ENCODE measurements around the gene RNF34. TPM values are rescaled to one million over a fixed set of nuclear protein-coding genes. Genes with fewer than 3 reads are reported as not detected.

Gene RNF34
- total RNA-seq, 1 experiment from 2014 or later: 53.6 TPM

DNA sequence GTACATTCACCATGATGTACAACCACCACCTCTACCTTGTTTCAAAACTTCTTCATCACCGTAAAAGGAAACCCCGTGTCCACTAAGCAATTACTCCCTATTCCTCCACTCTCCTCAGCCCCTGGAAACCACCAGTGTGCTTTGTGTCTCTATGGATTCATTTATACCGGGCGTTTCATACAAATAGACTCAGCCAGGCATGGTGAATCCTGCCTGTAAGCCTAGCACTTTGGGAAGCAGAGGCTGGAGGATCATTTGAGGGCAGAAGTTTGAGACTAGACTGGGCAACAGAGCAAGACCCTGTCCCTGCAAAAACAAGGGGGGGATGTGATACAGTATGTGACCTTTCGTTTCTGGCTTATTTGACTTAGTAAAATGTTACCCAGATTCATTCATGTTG, 21.2 kb upstream of the RNF34 start:
- ChIA-PET CTCF (no interaction called here), POLR2A (no interaction called here)
- Mint-ChIP-seq H3K36me3 (no peaks in the 10 kb centered on the region), H3K4me3 (no peak overlapping the region), H3K9me3 (peaks cover 7% of the 10 kb centered on the region), H3K27me3 (ENCODE audit: low read depth) (peaks cover 5% of the 10 kb centered on the region), H3K27ac (no peak overlapping the region), H3K4me1 (no peaks in the 10 kb centered on the region)
- ATAC-seq (no peak), DNase-seq (ENCODE audit: low spot score) (no peak)
- TF ChIP-seq CBFB (CRISPR knock-in tag; IDR thresholded peaks at IDR 0.05; ENCODE audit: low read depth): no peak

DNA sequence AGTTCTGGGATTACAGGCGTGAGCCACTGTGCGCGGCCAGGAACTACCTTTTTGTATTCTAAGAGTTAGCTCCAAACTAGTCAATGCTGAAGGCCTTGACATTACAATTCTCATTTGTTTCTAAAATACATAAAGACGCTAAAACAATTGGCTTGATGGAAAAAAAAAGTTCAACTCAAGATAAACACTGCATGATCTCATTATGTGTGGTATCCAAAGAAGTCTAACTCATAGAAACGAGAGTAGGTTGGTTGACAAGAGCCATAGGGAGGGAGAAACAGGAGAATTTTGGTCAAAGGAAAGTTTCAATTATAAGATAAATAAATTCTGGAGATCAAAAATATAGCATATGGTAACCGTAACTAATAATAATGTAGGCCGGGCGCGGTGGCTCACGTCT, 20.0 kb upstream of the RNF34 start:
- Mint-ChIP-seq H3K4me3 (no peak overlapping the region), H3K27me3 (ENCODE audit: low read depth) (peaks cover 4% of the 10 kb centered on the region), H3K9me3 (peaks cover 5% of the 10 kb centered on the region), H3K4me1 (no peaks in the 10 kb centered on the region), H3K27ac (no peak overlapping the region), H3K36me3 (no peaks in the 10 kb centered on the region)
- POLR2A ChIA-PET: no interaction called here
- DNase-seq (ENCODE audit: low spot score) (no peak), ATAC-seq (no peak)
- TF ChIP-seq, protein P1, sequence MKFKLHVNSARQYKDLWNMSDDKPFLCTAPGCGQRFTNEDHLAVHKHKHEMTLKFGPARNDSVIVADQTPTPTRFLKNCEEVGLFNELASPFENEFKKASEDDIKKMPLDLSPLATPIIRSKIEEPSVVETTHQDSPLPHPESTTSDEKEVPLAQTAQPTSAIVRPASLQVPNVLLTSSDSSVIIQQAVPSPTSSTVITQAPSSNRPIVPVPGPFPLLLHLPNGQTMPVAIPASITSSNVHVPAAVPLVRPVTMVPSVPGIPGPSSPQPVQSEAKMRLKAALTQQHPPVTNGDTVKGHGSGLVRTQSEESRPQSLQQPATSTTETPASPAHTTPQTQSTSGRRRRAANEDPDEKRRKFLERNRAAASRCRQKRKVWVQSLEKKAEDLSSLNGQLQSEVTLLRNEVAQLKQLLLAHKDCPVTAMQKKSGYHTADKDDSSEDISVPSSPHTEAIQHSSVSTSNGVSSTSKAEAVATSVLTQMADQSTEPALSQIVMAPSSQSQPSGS (CRISPR knock-in tag; IDR thresholded peaks at IDR 0.05; ENCODE audit: borderline replicate concordance, low read depth): no peak
- TF ChIP-seq HMGA2 (CRISPR knock-in tag; IDR thresholded peaks at IDR 0.05) (no peak), ETV6 (CRISPR knock-in tag; IDR thresholded peaks at IDR 0.05) (no peak), TP53 (CRISPR knock-in tag; IDR thresholded peaks at IDR 0.05) (no peak), ZNF138 (CRISPR knock-in tag; conservative IDR thresholded peaks at IDR 0.05) (no peak), IRF2 (CRISPR knock-in tag; IDR thresholded peaks at IDR 0.05; ENCODE audit: borderline replicate concordance, low read depth) (no peak), E2F4 (CRISPR knock-in tag; IDR thresholded peaks at IDR 0.05; ENCODE audit: borderline replicate concordance, low read depth) (no peak), ZMAT4 (CRISPR knock-in tag; IDR thresholded peaks at IDR 0.05) (no peak)
- TF ChIP-seq, protein P2, sequence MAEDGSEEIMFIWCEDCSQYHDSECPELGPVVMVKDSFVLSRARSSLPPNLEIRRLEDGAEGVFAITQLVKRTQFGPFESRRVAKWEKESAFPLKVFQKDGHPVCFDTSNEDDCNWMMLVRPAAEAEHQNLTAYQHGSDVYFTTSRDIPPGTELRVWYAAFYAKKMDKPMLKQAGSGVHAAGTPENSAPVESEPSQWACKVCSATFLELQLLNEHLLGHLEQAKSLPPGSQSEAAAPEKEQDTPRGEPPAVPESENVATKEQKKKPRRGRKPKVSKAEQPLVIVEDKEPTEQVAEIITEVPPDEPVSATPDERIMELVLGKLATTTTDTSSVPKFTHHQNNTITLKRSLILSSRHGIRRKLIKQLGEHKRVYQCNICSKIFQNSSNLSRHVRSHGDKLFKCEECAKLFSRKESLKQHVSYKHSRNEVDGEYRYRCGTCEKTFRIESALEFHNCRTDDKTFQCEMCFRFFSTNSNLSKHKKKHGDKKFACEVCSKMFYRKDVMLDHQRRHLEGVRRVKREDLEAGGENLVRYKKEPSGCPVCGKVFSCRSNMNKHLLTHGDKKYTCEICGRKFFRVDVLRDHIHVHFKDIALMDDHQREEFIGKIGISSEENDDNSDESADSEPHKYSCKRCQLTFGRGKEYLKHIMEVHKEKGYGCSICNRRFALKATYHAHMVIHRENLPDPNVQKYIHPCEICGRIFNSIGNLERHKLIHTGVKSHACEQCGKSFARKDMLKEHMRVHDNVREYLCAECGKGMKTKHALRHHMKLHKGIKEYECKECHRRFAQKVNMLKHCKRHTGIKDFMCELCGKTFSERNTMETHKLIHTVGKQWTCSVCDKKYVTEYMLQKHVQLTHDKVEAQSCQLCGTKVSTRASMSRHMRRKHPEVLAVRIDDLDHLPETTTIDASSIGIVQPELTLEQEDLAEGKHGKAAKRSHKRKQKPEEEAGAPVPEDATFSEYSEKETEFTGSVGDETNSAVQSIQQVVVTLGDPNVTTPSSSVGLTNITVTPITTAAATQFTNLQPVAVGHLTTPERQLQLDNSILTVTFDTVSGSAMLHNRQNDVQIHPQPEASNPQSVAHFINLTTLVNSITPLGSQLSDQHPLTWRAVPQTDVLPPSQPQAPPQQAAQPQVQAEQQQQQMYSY (CRISPR knock-in tag; IDR thresholded peaks at IDR 0.05): no peak
- TF ChIP-seq, protein P3, sequence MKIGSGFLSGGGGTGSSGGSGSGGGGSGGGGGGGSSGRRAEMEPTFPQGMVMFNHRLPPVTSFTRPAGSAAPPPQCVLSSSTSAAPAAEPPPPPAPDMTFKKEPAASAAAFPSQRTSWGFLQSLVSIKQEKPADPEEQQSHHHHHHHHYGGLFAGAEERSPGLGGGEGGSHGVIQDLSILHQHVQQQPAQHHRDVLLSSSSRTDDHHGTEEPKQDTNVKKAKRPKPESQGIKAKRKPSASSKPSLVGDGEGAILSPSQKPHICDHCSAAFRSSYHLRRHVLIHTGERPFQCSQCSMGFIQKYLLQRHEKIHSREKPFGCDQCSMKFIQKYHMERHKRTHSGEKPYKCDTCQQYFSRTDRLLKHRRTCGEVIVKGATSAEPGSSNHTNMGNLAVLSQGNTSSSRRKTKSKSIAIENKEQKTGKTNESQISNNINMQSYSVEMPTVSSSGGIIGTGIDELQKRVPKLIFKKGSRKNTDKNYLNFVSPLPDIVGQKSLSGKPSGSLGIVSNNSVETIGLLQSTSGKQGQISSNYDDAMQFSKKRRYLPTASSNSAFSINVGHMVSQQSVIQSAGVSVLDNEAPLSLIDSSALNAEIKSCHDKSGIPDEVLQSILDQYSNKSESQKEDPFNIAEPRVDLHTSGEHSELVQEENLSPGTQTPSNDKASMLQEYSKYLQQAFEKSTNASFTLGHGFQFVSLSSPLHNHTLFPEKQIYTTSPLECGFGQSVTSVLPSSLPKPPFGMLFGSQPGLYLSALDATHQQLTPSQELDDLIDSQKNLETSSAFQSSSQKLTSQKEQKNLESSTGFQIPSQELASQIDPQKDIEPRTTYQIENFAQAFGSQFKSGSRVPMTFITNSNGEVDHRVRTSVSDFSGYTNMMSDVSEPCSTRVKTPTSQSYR (CRISPR knock-in tag; IDR thresholded peaks at IDR 0.05): no peak
- TF ChIP-seq, protein P4, sequence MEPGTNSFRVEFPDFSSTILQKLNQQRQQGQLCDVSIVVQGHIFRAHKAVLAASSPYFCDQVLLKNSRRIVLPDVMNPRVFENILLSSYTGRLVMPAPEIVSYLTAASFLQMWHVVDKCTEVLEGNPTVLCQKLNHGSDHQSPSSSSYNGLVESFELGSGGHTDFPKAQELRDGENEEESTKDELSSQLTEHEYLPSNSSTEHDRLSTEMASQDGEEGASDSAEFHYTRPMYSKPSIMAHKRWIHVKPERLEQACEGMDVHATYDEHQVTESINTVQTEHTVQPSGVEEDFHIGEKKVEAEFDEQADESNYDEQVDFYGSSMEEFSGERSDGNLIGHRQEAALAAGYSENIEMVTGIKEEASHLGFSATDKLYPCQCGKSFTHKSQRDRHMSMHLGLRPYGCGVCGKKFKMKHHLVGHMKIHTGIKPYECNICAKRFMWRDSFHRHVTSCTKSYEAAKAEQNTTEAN (CRISPR knock-in tag; IDR thresholded peaks at IDR 0.05): no peak
- CTCF ChIA-PET: no interaction called here

Measured in WTC11 (cell line).